Suprapubic skin (tissue), 4 donors: Measurements from ENCODE around the gene ARHGEF25.

Source experiments
- CTCF ChIP-seq, 2 donors: fragments of 200-600 bp in 1 of 2; fragments of 450-650 bp in 1 of 2; sonication (generic) in 1 of 2; IDR thresholded peaks; one replicate each; pipeline ENCODE4 v1.5.1; 2016 to 2019; ENCODE audit warnings: antibody characterized with exemption in 2 of 2, mild to moderate bottlenecking in 1 of 2, moderate library complexity in 1 of 2
- POLR2A ChIP-seq, 2 donors: fragments of 450-650 bp; IDR thresholded peaks; one replicate each; pipeline ENCODE4 v1.6.1; 2017; ENCODE audit warnings: antibody characterized with exemption in 2 of 2, mild to moderate bottlenecking in 2 of 2, moderate library complexity in 2 of 2
- POLR2AphosphoS5 ChIP-seq, 3 donors: sonication (generic); formaldehyde crosslinking; IDR thresholded peaks; one replicate each; pipeline ENCODE4 v1.6.1; 2017; ENCODE audit warnings: antibody characterized with exemption in 3 of 3

GRCh38 chr12:57619434-57620244 lies 8.4 kb downstream of the ARHGEF25 start:
- TF ChIP-seq CTCF (IDR thresholded peaks at IDR 0.05) = no peak
- no peak for TF ChIP-seq POLR2A (IDR thresholded peaks at IDR 0.05)
- no peak for TF ChIP-seq POLR2AphosphoS5 (IDR thresholded peaks at IDR 0.05)
